GM19239 (cell line): ENCODE results near the gene CFD.
"Not testable (repeated sequence)": the region's sequence is repeated elsewhere in the genome, so short reads cannot be mapped to it uniquely, and the experiment has no call there.

Experiments used
- DNase-seq: peaks from one replicate; pipeline ENCODE4 v3.0.0; 2011; ENCODE audit warnings: low spot score; ENCODE audit not compliant: insufficient read length
- FAIRE-seq: peaks from 2 replicates; lab custom pipeline; 2011; peaks lifted over from hg19 to GRCh38; lab: Jason Lieb, UNC

The CFD gene

GRCh38 chr19:869245-870177, 10.0 kb downstream of the CFD start:
- FAIRE-seq (no peak), DNase-seq (no peak)

DNA sequence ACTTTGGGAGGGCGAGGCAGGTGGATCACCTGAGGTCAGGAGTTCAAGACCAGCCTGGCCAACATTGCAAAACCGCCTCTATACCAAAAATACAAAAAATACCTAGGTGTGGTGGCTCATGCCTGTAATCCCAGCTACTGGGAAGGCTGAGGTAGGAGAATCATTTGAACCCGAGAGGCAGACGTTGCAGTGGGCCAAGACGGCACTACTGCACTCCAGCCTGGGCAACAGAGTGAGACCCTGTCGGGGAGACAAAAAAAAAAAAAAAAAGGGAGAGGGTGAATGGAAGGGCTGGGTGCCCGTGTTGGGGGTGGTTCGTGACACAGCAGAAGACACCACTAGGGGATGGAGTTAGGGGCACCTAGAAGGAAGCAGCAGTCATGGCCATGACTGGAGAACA, 10.8 kb downstream of the CFD start:
- FAIRE-seq (no peak), DNase-seq (no peak)

DNA sequence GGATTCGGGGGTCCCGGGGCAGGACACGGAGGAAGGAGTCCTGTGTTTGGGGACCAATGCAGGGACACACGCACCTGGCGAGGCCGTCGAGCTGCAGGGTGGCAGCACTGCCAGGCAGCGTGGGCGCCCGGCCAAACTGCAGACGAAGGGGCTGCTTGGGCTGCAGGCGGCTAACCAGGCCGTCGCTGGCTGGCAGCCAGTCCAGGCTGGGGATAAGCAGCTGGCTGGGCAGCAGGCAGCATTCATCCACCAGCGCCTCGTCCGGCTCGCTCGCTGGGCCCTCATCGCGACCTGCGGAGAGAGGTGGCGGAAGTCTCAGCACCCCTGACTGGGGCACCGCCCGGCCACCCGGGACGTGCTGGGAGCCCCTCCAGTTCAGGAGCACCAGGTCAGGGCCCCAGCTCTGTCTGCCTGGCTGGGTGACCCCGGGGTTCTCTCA, 11.5 kb downstream of the CFD start:
- DNase-seq = no peak
- no peak for FAIRE-seq

- DNase-seq = no peak
- no peak for FAIRE-seq
Observed at GRCh38 chr19:871446-872265, 12.2 kb downstream of the CFD start.

DNA sequence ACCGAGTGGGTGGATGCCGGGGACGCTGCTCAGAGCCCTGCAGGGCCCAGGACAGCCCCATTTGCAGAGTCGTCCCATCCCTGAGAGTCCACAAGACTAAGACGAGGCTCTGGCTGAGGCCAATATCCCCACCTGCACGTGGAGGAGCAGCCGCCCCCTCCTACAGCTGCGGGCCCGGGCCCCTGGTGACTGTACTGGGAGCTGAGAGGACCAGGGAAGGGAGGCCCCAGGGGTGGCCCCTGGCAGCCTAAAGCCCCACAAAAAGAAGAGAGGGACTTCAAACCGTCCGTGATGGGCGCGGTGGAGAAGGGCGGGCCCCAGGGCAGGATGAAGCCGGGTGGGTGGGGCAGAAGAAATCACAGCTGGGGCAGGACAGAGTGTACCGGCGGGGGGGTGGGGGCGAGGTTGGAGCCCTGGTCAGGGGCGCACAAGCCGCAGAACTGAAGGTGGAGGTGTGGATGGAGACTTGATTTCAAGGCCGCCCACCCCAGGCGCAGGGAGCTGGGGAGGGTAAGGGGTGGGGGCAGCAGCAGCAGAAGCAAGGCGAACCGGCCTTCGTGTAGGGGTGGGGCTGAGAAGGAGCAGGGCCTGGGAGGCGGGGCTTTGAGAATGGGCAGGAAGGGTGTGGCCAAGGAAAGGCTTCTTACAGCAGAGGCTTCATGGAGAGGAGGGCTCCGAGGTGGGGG, 12.9 kb downstream of the CFD start:
- peak; percentile 92 for DNase-seq
- FAIRE-seq = no peak

GRCh38 chr19:873084-873483, 13.6 kb downstream of the CFD start:
- DNase-seq (peak; percentile 87), FAIRE-seq (peak; percentile 72)

- no peak for FAIRE-seq
- no peak for DNase-seq
Observed at GRCh38 chr19:873561-874041, 14.1 kb downstream of the CFD start.

- no peak for FAIRE-seq
- no peak for DNase-seq
Observed at GRCh38 chr19:875265-875879, 15.9 kb downstream of the CFD start.

- DNase-seq (no peak), FAIRE-seq (no peak)
Observed at GRCh38 chr19:876089-876488, 16.6 kb downstream of the CFD start.

DNA sequence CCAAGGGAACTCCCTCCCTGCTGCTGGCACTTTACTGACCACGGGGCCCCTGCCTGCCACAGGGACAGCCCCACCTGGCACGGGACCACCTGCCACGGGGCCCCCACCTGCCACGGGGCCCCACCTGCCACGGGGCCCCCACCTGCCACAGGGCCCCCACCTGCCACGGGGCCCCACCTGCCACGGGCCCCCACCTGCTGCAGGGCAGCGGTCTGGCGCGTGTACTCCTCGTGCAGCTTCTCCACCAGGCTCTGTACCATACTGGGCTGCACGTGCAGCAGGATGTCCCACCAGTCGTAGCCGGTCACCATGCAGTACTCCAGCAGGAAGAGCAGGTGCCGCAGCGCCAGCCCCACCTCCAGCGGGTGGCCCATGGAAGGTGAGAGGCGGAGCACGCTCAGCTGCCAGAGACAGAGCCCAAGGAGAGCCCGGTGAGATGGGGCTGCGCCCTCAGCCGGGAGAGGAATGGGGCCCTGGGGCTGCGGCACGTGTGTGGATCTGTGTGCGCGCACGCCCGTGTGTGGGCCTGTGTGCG, 17.4 kb downstream of the CFD start:
- DNase-seq = no peak
- FAIRE-seq = no peak

DNA sequence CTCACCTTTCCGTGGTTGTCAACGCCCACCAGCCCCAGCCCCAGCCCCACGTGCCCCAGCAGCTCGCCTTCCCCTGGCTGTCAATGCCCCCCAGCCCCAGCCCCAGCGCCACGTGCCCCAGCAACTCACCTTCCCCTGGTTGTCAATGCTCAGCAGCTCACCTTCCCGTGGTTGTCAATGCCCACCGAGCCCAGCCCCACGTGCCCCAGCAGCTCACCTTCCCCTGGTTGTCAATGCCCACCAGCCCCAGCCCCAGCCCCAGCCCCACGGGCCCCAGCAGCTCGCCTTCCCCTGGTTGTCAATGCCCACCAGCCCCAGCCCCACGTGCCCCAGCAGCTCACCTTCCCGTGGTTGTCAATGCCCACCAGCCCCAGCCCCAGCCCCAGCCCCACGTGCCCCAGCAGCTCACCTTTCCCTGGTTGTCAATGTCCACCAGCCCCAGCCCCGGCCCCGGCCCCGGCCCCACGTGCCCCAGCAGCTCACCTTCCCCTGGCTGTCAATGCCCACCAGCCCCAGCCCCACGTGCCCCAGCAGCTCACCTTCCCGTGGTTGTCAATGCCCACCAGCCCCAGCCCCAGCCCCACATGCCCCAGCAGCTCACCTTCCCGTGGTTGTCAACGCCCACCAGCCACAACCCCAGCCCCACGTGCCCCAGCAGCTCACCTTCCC, 18.7 kb downstream of the CFD start:
- not testable (repeated sequence) for FAIRE-seq, DNase-seq

- not testable (repeated sequence) for DNase-seq, FAIRE-seq
Observed at GRCh38 chr19:878751-879561, 19.5 kb downstream of the CFD start.

DNA sequence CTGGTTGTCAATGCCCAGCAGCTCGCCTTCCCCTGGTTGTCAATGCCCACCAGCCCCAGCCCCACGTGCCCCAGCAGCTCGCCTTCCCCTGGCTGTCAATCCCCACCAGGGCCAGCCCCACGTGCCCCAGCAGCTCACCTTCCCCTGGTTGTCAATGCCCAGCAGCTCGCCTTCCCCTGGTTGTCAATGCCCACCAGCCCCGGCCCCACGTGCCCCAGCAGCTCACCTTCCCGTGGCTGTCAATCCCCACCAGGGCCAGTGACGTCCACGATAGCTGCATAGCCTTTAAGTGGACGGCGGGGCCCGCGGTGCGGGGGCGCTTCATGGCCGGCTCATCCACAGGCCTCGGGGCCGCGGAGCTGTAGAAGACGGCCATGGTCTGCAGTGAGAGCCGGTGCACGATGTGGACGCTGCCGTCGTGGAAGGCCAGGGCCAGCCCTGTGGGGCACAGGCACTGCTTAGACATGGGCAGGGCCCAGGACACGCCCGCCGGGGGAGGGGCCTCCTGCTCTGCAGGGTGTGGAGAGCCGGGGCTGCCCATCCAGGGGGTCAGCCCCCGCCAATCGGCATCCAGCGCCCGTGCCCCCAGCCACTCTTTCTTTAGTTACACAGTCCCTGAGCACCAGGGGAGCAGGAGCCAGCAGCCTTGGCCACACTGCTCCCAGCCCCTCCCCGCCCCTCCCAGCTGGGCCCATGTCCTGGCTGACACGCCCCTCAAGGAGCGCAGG, 20.4 kb downstream of the CFD start:
- FAIRE-seq = no peak
- no peak for DNase-seq

GRCh38 chr19:881385-882071, 22.1 kb downstream of the CFD start:
- no peak for DNase-seq
- FAIRE-seq = no peak

DNA sequence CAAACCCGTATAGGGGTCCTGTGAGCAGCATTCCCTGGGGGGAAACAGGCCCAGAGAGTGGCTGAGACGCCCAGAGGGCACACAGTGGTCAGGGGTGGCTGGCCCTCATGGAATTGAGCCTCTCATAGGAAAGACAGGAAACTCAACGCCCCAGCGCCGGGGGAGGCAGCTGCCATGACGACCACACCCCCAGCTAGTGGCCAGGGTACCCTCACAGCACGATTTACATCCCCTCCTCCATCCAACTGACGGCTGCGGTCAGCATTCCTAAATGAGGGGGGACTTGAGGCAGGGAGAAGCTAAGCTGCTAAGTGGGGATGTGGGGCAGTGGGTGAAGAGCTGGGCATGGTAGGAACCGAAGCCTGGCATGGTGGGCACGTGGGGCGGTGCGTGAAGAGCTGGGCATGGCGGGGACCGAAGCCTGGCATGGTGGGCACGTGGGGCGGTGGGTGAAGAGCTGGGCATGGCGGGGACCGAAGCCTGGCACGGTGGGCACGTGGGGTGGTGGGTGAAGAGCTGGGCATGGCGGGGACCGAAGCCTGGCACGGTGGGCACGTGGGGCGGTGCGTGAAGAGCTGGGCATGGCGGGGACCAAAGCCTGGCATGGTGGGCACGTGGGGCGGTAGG, 23.5 kb downstream of the CFD start:
- DNase-seq = no peak
- no peak for FAIRE-seq

GRCh38 chr19:883661-884211, 24.3 kb downstream of the CFD start:
- DNase-seq = no peak
- FAIRE-seq = no peak
